ENCODE results near the gene GALNT7.
A peak's percentile ranks its signal among the peaks of the same experiment; 100 is the strongest.

The GALNT7 gene

GRCh38 chr4:173242466-173243250 is 74.0 kb downstream of the GALNT7 start:
- DNase-seq: no peak

- DNase-seq: no peak
Measured at GRCh38 chr4:173243321-173243720, 74.7 kb downstream of the GALNT7 start.

DNA sequence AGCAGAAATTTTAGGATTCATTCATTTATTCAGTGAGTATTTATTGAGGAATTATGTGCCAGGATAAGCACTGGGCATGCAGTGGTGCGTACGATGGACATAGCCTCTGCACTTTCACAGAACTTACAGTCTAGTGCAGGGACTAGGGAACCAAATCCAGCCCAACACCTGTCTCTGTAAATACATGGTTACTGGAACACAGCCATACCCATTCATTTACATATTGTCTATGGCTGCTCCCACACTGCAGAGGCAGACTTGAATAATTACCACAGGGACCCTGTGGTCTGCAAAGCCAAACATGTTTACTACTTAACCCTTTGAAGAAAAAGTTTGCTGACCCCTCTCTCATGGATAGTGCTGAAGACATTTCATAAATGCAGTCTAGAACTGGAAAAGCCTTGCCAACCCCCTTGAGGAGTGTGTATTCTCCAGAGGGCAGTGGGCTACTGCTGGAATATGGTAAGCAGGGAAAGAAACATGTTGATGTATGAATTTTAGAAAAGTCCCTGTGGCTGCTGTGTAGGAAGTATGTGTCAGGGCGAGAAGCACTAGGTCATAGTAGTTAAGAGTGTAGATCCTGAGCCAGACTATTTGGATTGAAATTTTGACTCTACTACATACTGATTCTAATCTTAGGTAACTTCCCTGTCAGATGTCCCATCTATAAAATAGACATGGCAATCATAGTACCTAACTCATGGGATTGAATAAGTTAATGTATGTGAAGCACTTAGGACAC is 75.5 kb downstream of the GALNT7 start:
- no peak for DNase-seq

DNA sequence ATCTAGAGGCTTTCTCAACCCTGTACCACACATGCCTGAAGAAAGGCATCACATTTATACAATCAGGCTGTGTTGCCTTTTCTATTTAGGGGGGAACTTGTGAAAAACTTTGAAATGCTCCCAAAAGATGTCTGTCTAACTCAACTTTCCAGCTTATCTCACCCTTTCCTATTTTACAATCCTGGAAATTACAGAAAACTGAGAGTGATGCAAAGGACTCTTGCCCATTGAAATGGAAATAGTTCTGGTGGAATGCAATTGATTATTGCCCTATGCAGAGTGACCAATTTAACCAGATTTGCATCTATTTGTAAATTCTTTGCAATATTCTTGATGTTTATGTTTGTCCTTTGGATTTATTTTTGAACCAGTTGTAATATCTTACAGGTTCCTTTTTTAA is 77.3 kb downstream of the GALNT7 start:
- no peak for DNase-seq

- DNase-seq: no peak
Measured at GRCh38 chr4:173246719-173247118, 78.1 kb downstream of the GALNT7 start.

DNA sequence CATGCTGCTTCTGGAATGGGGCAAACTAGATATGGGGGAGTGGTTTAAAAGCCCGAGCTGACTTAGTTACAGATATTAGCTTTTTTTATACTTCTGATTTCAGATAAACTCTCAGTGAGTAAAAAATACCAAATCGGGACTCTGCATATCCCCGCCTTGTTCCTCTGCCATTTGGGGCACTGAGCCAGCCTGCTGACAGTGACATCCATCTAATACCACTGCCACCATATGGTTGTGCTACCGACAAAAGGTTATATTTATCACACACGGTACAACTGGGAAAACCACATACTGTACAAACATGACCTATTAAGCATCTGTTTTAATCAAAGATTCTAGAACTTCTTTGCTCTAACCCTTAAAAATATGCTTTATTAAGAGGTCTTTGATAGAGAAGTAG is 78.7 kb downstream of the GALNT7 start:
- DNase-seq: no peak

- DNase-seq: no peak
Measured at GRCh38 chr4:173248690-173249089, 80.1 kb downstream of the GALNT7 start.

GRCh38 chr4:173252024-173252935 is 83.7 kb downstream of the GALNT7 start:
- DNase-seq: no peak

GRCh38 chr4:173253561-173253960 is 85.0 kb downstream of the GALNT7 start:
- DNase-seq: no peak

GRCh38 chr4:173254646-173255045 is 86.0 kb downstream of the GALNT7 start:
- no peak for DNase-seq

GRCh38 chr4:173256825-173257224 is 88.2 kb downstream of the GALNT7 start:
- DNase-seq: no peak

- peak; percentile 57 for DNase-seq
Measured at GRCh38 chr4:173257732-173258717, 89.4 kb downstream of the GALNT7 start.

DNA sequence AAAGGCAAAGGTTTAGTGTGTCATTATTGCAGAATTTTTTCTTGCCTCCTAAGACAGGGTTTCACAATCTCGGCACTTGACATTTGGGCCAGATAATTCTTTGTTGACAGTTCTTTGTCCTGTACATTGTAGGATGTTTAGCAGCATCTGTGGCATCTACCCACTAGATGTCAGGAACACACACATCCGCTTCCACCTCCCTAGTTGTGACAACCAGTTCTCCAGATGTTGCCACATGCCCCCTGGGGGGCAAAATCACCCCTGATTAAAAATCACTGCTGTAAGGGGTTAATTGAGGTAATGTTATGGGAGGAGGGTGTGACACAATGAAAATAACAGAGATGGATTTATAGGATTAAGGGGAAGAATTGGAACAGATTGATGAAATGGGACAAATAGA is 90.3 kb downstream of the GALNT7 start:
- DNase-seq: no peak

GRCh38 chr4:173259310-173259709 is 90.7 kb downstream of the GALNT7 start:
- DNase-seq: no peak

DNA sequence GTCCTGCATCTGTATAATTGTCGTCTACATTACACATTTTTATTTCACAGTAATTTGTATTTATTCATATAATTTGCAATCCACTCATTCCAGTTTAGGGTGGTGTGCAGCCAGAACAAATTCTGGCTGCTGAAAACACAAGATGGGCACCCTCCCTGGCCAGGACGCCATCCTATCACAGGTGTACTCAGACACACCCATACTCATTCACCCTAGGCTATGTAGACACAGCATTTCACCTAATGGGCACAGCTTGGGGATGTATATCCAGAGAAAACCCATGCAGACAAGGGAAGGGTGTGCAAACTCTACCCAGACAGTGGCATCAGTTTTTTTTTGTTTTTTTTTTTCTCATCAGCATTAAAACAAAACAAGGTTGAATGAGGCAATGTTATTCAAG is 92.4 kb downstream of the GALNT7 start:
- DNase-seq: no peak

GRCh38 chr4:173262375-173262774 is 93.8 kb downstream of the GALNT7 start:
- DNase-seq: no peak

DNA sequence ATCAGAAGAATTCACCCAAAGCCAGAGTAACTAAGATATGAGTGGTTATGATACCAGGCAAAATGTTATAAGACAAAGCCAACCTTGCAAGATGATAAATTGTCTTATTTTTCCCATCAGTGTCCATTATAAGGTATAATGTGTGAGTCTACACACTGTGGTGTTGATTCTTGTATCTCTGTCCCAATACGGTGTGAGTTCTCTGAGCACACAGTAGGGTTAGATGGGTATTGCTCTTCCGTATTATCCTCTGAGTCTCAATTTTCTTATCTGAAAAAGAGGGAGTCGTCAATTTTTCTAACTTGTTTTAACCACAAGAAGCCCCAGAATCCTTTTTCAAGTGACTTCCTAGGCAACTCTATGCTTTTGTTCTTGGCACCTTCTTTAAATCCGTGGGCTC is 95.6 kb downstream of the GALNT7 start:
- no peak for DNase-seq

- peak; percentile 32 for DNase-seq
Measured at GRCh38 chr4:173264684-173265185, 96.1 kb downstream of the GALNT7 start.

DNA sequence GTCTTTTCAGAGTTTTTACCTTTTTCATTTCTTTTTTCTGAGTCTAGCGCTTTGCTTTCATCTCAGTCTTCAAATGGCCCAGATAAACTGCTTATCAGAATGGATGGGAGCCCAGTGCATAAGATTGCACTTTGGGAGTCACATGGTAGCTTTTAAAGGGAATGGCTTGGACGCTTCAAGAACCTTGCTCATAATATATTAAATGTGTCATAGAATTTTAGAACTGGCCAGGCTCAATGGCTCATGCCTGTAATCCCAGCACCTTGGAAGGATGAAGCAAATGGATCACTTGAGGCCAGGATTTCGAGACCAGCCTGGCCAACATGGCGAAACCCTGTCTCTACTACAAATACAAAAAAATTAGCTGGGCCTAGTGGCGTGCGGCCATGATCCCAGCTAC is 97.1 kb downstream of the GALNT7 start:
- DNase-seq: no peak

DNA sequence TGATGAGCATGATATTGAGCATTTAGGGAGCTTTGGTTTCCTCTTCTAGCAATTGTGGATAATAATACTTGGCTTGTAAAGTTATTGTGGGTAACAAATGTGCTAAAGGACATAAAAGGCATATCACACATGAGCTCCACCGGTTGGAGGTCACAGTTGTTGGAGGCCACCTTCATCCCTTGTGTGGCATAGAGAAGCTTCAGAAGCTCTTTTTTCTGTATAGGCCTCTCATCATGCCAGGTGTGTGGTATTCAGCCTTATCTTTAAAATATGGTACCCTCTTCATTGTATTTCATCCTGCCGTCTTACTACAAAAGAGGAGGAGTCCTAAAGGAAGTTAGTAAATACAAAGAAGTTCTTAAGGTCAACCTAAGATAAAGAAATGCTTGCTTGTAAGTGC is 99.1 kb downstream of the GALNT7 start:
- DNase-seq: no peak

DNA sequence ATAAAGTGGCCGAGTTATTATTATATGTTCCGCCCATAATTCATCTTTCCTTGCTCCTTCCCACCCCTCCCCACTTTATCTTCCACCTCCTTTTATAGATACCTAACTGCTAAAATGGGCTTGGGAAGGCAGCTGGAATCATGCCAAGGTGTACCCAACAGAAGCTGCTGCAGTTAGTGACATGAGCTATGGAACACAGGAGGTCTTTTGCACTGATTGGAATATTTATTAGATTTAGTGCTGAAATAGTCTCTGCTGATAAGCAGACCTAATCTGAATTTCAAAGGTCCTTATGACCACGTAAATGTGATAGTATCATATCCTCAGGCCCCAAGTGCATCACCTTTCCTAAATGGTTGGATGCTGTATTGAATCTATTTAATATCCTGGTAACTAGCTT is 100.7 kb downstream of the GALNT7 start:
- no peak for DNase-seq
